ENCODE measurements around the gene PPIL1. TPM values are rescaled to one million over a fixed set of nuclear protein-coding genes. Genes with fewer than 3 reads are reported as not detected.

The PPIL1 gene
- total RNA-seq, 3 donors from 2014 or later, result 7.2 to 14.2 (median 10.5) TPM

GRCh38 chr6:36829919-36830544 is 44.6 kb downstream of the PPIL1 start:
- no peaks in the 10 kb centered on the region for H3K9me3 ChIP-seq
- no peak overlapping the region for H3K4me3 ChIP-seq
- no peak for TF ChIP-seq CTCF (IDR thresholded peaks at IDR 0.05)
- H3K36me3 ChIP-seq (ENCODE audit: low read depth), result no peaks in the 10 kb centered on the region
- ATAC-seq (peak; percentile 98), DNase-seq (peak in 2 of 3 donors; percentile 62 to 64)
- intact Hi-C loops (cut with DNase I, micrococcal nuclease), result no loop called here
- H3K4me1 ChIP-seq (ENCODE audit: low read depth), result peaks cover 9% of the 10 kb centered on the region

- no peak for TF ChIP-seq CTCF (IDR thresholded peaks at IDR 0.05)
- ATAC-seq (no peak), DNase-seq (no peak)
- peaks cover 9% of the 10 kb centered on the region for H3K4me1 ChIP-seq (ENCODE audit: low read depth)
- intact Hi-C loops (cut with DNase I, micrococcal nuclease), result no loop called here
- H3K4me3 ChIP-seq, result no peak overlapping the region
- H3K9me3 ChIP-seq, result no peaks in the 10 kb centered on the region
- no peaks in the 10 kb centered on the region for H3K36me3 ChIP-seq (ENCODE audit: low read depth)
Observed at GRCh38 chr6:36827261-36828079, 47.1 kb downstream of the PPIL1 start.

GRCh38 chr6:36826520-36827227 is 47.9 kb downstream of the PPIL1 start:
- DNase-seq, result no peak
- Histone ChIP-seq H3K36me3 (ENCODE audit: low read depth) (no peaks in the 10 kb centered on the region), H3K9me3 (no peaks in the 10 kb centered on the region), H3K4me1 (ENCODE audit: low read depth) (peaks cover 9% of the 10 kb centered on the region), H3K4me3 (no peak overlapping the region)
- TF ChIP-seq CTCF (IDR thresholded peaks at IDR 0.05), result no peak
- intact Hi-C loops (cut with DNase I, micrococcal nuclease), result no loop called here
- no peak for ATAC-seq

- no peaks in the 10 kb centered on the region for H3K9me3 ChIP-seq
- ATAC-seq, result no peak
- DNase-seq, result no peak
- TF ChIP-seq CTCF (IDR thresholded peaks at IDR 0.05), result no peak
- intact Hi-C loops (cut with DNase I, micrococcal nuclease), result no loop called here
- no peak overlapping the region for H3K4me3 ChIP-seq
- peaks cover 9% of the 10 kb centered on the region for H3K4me1 ChIP-seq (ENCODE audit: low read depth)
- H3K36me3 ChIP-seq (ENCODE audit: low read depth), result no peaks in the 10 kb centered on the region
Observed at GRCh38 chr6:36825994-36826393, 48.6 kb downstream of the PPIL1 start.

- H3K36me3 ChIP-seq (ENCODE audit: low read depth), result no peaks in the 10 kb centered on the region
- DNase-seq (no peak), ATAC-seq (no peak)
- H3K9me3 ChIP-seq, result no peaks in the 10 kb centered on the region
- no peak for TF ChIP-seq CTCF (IDR thresholded peaks at IDR 0.05)
- H3K4me3 ChIP-seq, result no peak overlapping the region
- peaks cover 5% of the 10 kb centered on the region for H3K4me1 ChIP-seq (ENCODE audit: low read depth)
- intact Hi-C loops (cut with DNase I, micrococcal nuclease), result no loop called here
Observed at GRCh38 chr6:36825452-36825851, 49.2 kb downstream of the PPIL1 start.
